ENCODE results near the gene HDGF.
"Not testable (repeated sequence)": the region's sequence is repeated elsewhere in the genome, so short reads cannot be mapped to it uniquely, and the experiment has no call there.

Gene HDGF

DNA sequence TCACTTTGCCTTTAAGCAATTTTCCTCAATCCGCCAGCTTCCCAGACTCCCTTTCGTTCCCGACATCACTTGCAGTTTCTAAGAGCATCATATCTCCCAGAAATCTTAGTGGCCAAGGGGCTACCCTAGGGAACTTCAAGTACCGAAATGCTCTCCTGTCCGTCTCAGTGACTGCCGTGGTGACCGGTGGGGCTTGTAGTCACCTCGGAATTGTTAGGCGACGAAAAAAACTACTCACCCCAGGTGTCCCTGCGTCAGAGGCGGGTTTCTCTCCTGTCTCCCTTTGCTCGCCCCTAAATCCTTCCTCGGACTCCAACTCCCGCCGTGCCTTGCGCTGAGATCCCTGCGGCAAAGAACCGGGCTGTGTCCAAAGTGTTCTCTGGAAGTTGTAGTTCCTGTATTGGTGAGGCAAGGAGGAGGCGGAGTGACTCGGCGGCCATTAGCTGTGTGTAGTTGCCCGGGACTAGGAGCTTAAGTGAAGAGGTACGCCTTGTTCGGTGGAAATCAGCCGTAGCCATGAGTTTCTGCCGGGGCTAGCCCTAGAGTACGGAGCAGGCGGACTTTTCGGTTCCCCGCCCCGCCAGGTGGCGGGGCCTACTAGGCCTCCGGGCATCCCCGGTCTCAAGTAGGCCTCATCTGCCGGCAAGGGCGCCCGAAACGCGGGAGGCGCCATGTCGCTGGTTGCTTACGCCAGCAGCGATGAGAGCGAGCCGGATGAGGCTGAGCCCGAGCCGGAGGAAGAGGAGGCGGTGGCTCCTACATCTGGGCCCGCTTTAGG lies 15.8 kb upstream of the HDGF start, which contains the start of gene PRCC:
Gene PRCC (plus strand): TSS at position 435 of the 778 bp plus-strand sequence. CDS start 237 bp downstream, at position 672.
- DNase-seq (ENCODE audit: low read depth, low spot score) = peak; percentile 99

DNA sequence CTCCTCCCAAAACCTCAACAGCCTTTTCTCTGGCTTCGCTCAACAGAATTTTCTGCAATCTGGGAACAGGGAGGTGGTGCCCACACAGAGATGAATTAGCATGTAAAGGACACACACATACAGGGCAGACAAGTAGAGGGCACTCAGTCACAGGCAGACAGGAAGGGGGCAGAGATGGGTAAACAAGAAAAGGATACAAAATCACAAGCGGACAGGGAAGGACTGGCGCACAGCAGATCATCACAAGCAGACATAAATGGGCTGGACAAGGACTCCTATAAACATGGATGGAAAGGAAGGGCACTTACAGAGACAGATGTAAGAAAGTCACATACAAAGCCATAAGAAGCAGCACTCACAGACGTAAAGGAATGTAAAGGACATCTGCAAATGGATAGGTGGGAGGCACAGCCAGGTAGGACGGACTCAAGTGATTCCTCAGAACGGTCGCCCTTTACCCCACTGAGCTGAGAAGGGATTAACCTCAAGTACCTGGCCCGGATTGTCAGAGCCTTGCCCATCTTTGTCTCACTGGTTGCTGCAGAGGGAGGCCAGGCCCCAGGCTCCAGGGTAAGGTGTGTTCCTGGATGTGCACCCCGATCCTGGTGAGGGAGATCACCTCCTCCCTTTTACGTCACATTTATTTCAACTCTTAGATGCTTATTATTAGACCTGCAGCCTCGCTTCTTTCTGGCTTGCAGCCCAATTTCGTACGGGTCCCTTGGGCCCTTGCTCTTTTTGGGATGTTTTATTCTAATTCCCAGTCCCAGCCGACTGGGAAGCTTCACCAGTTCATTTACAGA lies 15.0 kb upstream of the HDGF start:
- no peak for DNase-seq (ENCODE audit: low read depth, low spot score)

DNA sequence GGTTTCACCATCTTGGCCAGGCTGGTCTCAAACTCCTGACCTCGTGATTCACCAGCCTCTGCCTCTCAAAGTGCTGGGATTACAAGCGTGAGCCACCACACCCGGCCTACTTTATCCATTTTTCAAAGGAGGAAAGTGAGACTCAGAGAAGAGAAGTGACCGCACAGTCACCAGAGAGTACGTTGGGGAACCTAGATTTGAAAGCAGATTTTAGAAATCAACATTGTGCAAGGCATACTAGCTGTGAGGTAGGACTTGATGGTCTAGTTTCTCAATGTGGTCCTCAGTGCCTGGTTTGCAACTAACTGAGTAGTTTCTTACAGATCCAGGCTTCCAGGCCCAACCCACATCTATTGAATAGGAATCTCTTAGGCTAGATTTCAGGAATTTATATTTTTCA lies 14.2 kb upstream of the HDGF start:
- no peak for DNase-seq (ENCODE audit: low read depth, low spot score)

DNA sequence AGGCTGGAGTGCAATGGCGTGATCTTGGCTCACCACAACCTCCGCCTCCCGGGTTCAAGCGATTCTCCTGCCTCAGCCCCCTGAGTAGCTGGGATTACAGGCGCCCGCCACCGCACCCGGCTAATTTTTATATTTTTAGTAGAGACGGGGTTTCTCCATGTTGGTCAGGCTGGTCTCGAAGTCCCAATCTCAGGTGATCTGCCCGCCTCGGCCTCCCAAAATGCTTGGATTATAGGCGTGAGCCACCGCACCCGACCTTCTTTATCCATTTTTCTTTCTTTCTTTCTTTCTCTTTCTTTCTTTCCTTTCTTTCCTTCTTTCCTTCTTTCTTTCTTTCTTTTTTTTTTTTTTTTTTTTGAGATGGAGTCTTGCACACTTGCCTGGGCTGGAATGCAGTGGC lies 13.7 kb upstream of the HDGF start:
- not testable (repeated sequence) for DNase-seq (ENCODE audit: low read depth, low spot score)

DNA sequence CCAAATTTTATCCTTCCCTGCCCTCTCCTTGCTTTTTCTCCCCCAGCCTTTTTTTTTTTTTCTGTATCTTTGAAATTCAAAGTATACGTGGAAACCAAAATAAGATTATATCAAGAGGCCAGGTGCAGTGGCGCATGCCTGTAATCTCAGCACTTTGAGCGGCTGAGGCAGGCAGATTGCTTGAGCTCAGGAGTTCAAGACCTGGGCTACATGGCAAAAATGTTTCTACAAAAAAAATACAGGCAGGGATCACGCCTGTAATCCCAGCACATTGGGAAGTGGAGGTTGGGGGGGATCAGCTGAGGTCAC lies 9.3 kb upstream of the HDGF start:
- no peak for DNase-seq (ENCODE audit: low read depth, low spot score)

DNA sequence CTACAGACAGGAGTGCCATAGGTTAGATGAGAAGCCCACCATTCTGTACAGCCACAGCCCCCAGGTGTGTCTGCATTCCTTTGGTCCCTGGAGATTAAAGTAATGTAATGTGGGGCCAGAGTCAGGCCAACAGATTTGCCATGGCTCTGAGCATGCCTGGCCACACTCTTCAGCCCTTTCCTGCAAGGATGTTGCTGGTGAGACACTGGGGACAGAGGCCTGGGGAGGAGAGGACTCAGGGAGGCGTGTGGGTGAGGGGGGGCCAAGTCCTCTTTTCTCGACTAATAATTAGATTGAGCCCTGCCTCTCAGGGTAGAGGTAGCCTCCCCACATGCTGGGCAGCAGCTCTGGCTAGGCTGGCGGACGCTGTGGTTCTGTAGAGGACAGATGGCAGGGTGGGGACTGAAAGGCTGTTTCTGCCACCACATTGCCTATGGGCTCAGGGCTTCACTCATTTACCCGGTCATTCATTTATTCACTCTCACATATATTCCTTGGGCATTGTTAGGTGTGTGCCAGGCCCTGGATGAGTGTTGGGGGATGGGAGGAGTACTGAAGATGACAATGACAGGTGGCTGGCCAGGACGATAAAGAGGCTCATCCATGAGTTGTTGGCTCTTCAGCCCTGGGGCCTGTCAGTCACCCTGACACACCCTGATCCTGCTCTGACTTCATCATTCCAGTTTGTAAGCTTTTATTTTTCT lies 8.8 kb upstream of the HDGF start:
- DNase-seq (ENCODE audit: low read depth, low spot score) = no peak

DNA sequence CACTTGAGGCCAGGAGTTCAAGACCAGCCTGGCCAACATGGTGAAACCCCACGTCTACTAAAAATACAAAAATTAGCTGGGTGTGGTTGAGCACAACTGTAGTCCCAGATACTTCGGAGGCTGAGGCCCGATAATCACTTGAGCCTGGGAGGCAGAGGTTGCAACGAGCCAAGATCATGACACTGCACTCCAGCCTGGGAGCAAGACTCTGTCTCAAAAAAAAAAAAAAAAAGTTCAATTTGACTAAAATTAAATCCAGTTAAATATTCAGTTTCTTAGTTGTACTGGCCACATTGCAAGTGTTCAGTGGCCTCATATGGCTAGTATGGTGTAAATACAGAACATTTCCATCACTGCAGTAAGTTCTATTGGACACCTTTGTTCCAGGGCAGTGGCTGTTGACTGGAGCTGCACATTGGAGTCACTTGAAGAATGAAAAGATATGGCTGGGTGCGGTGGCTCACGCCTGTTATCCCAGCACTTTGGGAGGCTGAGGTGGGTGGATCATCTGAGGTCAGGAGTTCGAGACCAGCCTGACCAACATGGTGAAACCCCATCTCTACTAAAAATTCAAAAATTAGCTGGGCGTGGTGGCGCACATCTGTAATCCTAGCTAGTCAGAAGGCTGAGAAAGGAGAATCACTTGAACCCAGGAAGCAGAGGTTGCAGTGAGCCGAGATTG lies 6.2 kb upstream of the HDGF start:
- not testable (repeated sequence) for DNase-seq (ENCODE audit: low read depth, low spot score)

DNA sequence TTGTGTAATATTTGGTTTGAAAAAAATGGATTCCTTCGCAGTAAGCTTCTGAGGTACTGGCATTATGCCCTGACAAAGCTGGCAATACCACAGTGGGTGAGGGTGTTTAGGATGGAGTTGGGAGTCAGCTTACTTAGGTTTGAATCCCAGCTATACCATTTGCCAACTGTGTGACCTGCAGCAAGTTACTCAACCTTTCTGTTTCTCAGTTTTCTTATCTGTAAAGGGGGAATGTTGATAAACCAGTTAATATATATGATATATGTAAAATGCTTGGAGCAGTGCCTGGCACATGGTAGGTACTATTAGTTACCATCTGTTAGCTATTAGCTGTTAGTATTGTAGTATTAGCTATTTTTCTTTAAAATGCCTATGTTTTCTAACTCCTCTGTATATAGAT lies 4.9 kb upstream of the HDGF start:
- no peak for DNase-seq (ENCODE audit: low read depth, low spot score)

DNA sequence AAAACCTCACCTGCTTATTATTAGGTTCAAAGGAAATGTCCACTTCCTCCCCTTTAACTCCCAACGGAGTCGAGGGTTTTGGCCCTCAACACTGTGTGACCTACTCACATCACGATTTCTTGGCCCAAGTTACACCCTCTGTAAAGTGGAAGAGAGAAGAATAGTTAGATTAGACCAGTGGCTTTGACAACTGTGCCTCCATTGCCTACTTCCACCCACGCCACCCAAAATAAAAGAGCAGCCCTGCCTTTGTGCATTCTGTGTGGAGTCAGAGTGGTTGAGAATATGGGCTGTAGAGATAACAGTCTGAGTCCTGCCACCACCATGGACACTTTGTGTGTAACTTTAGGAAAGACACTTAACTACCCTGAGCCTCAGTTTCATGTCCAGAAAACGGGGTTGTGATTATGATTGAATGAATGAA lies 4.1 kb upstream of the HDGF start:
- DNase-seq (ENCODE audit: low read depth, low spot score) = no peak

DNA sequence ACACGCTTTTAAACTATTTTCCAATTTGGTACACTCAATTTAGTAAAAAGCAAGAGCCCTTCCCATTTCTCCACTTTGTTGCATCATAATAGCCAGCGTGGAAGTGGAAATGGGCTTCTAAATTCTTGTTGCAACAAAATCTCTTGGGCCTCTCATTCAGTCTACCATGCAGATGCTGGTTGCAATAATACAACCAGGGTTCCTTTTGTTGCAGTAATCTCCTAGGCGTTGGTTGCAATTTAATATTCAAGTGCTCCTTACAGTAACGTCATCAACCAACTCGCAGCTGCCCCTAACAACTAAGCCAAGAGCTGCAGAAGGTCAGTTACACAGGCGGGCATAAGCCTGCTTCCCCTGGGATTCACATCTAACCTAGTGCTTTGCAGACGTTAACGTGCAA lies 2.7 kb upstream of the HDGF start:
- no peak for DNase-seq (ENCODE audit: low read depth, low spot score)

DNA sequence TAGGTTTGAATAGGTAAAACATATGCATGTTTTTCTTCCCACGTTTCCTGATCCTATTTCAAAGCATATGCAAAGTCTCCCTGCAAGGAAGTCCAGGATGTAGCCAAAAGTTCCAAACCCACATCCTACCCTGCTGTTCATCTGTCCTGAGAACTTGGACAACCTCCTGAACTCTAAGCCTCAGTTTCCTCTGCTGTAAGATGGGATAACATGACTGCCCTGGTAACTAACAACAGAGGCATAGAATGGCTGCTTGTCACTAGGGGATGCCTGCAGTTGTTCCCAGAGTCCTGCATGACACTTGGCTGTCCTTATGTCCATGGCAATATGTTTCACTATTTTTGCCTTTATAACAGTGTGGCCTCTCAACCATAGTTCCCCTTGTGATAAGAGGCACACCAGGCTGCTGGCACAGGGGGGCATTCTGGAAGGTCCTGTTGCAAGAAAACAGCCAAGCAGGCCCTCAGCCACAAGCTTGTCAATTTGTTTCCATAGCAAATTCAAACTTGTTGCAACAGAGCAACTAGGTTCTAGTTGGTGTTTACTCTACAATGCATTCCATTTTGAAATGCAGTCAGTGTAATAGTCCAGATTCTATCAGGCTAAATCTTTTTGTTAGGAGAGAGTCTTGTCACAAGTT lies 1.5 kb upstream of the HDGF start:
- DNase-seq (ENCODE audit: low read depth, low spot score) = no peak

DNA sequence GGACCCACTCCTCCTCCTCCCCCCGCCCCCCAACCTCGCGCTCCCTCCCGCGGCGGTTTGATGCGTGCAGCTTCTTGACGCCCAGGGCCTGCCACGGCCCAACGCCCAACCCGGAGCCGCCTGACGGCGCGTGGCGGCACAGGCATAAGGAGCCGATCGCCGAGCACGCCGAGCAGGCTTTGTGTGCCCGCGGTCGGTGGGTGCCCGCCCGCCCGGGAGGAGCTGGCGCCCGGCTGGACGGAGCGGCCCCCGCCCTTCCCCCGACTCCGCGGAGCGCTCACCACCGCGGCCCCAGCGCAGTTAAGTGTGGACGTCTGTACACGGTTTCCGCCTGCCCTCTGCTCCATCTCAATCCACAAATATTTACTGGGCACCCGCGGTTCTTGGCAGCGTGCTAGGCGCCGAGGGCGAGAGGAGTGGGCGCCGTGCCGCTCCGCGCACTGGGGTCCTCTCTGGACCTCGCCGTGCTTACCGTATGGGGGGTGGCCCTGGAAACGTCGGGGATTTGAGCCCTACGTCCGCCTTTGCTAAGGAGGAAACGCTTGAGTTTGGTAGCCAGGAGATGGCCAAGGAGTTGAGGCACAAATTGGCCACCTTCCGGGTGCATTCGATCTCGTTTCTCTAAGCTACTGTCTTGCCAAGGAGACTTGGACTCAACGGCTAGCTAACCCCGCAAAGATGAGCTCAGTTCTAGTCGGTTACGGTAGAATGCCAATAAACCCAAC lies 444 bp upstream of the HDGF start:
- DNase-seq (ENCODE audit: low read depth, low spot score) = peak; percentile 91

DNA sequence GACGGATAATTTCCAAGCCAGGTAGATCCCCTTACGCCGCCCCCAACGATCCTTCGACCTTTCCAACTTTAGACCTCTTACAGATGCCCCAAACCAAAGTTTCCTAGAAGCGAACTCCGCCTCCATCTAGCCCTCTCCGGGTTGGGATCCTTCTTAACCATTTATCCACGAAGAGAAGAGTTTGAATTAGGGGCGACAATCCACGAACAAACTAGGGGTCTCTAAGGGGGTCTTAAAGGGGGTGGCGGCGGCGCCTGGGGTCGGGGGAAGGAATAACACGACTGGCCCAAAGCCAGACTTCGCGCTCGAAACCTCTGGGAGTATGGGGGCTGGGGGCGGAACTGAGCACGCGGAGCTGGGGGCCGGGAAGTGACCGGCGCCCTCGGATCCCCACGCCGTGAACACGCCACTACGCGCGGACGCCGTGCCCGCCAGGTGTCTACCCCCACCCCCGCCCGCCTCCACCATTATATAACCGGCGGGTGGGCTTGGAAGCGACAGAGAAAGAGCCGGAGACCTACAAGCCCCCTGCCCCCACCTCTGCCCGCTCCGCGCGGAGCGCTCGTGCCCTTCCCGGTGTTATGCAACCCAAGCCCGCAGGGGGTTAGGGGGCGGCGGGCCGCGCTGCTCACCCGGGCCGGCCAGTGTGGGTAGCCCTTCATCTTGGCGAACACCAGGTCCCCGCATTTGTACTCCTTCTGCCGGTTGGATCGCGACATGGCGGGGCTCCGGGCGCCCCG lies 594 bp downstream of the HDGF start:
- no peak for DNase-seq (ENCODE audit: low read depth, low spot score)

DNA sequence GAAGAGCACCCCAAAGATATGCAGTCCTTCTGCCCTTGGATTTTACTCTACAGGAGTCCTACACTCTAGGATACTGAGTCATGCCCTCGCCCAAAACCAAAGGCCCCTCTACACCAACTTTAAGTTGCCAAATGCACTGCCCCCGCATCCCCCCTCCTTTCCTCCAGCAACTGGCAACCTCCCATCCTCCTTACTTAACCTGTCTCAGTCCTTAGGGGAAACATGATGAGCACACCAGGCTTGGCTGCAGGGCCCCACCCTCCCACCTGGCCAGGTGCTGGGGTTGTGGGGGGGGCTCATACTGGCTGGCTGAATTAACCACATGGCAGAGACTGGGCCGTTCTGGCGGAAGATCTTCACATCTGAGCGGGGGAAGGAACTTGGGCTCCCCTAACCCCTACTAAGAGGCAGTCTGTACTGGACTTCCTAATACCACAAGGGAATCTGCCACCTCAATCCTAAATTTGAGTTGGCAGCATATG lies 1.2 kb downstream of the HDGF start:
- DNase-seq (ENCODE audit: low read depth, low spot score) = no peak

DNA sequence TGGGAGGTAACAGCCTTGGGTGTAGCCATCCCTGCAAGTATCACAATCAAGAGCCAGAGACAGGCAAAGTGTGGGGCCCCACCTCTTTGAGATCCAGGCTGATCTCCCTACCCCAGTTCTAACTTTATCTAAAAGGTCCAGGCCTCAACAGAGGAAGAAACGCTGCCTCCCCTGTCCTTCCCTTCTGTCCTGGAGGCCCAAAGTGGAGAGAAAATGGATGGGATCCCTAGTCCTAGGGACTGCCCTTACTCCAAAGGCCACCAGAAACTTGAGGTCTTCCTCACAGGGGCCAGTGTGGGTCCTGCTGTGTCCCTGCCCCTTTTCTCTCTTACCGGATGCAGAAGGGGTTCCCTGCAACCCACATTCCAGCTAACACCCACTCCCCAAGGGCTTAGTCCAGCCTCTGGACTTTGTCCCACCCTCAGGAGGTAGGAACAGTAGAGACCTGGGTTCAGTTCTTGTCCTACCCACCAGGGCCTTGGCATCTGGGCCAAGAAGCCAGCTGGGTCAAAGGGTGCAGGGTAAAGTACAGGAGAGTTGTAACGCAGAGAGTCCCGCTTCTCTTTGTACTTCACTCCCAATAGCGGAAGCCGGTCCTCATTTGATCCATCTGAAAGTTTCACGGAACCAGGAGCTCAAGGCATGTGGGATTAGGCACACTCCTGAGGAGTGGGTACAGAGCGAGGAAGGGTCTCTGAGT lies 1.9 kb downstream of the HDGF start:
- DNase-seq (ENCODE audit: low read depth, low spot score) = no peak

DNA sequence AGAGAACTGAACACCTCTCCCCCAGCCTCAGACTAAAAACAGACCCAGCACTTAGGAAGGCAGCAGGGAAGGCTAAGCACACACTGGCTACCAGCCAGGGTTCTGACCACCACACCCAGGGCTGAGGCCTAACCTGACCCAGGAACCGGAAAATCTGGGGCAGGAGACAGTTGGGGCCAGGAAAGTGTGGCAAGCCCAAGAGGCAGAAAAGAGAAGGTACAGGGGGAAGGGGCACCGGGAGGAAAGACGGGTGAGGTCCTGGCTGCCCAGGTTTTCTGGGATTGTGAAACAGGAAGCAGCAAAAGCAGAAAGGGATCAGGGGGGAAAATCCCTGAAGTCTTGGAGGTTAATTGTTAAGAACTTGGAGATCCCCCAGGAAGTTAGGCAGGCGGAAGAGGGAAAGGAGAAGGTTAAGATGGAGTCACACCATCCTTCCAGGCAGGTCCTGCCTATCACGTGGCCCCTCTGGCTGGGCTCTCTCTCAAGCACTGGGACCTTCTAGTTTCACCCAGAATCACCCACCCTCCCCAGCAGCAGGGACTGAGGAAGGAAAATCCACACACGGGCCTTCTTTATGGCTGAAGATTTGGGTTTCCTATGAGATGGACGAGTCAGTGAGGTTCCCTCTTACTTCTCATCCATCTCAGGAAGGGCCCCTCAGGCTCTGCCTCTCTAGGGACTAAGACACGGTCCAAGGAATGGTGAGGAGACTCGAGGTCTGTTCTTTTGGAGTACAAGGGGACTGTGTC lies 2.6 kb downstream of the HDGF start:
- no peak for DNase-seq (ENCODE audit: low read depth, low spot score)

DNA sequence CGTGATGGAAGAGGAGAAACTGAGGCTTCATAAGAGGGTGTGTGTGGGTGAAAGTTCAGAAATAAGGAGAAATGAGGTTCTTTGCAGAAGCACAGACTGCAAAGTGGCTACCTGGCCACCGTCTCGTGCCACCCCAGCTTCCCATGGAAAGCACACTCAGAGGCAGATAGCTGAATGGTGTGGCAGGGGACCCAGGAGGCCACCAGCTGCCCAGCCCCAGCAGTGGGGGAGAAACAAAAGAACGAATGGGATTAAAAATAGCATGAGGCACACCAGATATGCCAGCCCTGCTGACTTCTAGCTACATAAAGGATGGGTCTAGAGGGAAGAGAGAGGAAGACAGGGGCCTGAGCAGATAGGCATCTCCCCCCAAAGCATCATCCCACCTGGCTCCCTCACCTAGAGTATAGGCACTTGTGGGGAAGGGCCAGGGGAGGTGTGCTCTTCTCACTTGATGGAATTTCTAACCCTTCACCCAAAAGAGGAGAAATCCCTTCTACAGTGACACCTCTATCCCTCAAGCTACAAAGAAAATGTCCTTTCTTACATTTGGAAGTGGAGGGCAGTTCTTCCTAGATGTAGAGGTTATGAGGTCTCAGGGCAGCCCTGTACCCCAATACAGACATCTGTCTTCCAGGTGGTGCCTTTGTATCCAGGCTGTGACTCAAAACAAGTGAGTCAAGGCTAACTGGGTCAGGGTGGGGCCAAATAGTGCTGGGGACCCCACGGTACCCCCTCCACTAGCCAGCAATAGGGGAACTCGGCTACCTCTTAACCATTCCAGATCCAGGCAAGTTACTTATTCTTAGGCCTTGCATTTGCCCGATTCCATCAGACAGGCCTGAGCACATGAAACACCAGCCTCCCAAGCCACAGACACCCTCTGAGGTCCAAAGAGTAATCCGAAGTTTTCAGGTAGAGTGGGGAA lies 3.5 kb downstream of the HDGF start:
- DNase-seq (ENCODE audit: low read depth, low spot score) = no peak
